GM21515 (cell line): Measurements from ENCODE around the gene MUCL3.
"Not testable (repeated sequence)": the region's sequence is repeated elsewhere in the genome, so short reads cannot be mapped to it uniquely, and the experiment has no call there.

ENCODE experiments used
- ATAC-seq: cut with Tn5 transposase; IDR thresholded peaks from one replicate; pipeline ENCODE4 v1.9.1; 2021; ENCODE audit not compliant: unreplicated experiment

The MUCL3 gene

DNA sequence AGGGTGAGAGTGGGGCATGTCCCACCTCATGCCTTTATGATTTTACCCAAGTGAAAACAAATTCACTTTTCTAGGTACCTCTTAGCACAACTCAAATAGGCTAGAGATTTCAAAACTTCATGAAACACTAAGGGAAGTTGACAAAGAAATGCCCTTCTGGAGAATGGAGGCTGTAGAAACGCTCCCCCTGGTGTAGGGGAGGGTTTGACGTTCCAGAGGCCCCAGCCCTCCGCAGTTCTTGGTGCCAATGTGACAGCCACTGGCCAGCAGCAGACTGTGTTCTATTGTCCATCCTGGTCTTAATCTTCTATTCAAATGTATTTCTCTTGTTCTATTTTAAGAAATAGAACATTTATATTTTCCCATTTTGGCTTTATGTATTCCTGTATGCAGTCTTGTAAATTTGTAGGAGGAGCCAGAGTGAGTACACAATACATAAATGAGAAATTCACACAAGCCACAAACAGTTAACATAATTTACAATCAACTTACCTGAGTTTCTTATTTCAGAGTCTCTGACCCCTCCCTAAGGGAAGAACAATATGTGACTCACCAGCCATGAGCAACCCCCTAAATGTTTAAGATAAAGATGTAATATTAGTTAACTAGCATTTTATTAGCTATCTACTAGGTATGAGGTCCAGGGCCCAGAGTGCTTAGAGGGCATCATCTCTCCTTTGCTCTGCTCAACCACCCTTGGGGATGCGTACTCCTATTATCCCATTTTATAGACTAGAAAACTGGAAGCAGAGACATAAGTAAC, 33.9 kb downstream of the MUCL3 start:
- no peak for ATAC-seq

- no peak for ATAC-seq
Observed at GRCh38 chr6:30979141-30979540, 38.4 kb downstream of the MUCL3 start.

- no peak for ATAC-seq
Observed at GRCh38 chr6:30979690-30980089, 38.9 kb downstream of the MUCL3 start.

GRCh38 chr6:30981942-30982772, 41.4 kb downstream of the MUCL3 start:
- ATAC-seq = no peak

DNA sequence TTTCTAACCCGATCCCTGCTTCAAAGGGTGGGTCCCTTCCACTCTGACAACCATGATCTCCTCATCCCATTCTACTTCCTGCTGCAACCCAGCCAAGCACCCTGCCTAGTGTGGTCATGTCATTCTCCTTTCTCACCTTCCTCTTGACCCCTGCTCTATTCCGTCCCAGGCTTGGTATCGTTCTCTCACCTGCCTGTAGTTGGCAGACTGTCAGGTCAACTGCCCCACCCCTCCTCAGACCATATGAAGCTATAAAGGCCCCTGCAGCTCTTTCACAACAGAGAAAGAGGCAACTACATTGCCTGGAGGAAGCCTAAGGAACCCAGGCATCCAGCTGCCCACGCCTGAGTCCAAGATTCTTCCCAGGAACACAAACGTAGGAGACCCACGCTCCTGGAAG, 42.7 kb downstream of the MUCL3 start, which contains the start of gene MUC21:
Gene MUC21 (plus strand): TSS at position 280 of the 400 bp plus-strand sequence. CDS start 241 bp downstream, outside the sequence.
- no peak for ATAC-seq

DNA sequence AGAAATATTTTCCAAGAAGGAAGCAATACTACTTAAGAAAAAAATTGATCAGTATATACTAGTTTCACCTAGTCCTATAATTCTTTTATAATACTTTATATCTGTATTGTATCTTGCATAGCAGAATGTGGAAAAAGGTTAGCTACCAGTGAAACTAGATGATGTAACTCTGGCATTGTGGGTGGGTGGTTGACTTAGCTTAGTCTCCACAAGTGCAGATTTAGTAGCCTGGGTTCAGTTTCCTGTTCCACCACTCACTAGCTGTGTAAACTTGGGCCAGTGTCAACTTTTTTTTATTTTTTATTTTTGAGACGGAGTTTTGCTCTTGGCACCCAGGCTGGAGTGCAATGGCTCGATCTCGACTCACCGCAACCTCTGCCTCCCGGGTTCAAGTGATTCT, 44.7 kb downstream of the MUCL3 start:
- ATAC-seq = no peak

DNA sequence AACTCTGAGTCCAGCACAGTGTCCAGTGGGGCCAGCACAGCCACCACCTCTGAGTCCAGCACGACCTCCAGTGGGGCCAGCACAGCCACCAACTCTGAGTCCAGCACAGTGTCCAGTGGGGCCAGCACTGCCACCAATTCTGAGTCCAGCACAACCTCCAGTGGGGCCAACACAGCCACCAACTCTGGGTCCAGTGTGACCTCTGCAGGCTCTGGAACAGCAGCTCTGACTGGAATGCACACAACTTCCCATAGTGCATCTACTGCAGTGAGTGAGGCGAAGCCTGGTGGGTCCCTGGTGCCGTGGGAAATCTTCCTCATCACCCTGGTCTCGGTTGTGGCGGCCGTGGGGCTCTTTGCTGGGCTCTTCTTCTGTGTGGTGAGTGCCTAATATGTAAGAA, 46.5 kb downstream of the MUCL3 start:
- no peak for ATAC-seq

DNA sequence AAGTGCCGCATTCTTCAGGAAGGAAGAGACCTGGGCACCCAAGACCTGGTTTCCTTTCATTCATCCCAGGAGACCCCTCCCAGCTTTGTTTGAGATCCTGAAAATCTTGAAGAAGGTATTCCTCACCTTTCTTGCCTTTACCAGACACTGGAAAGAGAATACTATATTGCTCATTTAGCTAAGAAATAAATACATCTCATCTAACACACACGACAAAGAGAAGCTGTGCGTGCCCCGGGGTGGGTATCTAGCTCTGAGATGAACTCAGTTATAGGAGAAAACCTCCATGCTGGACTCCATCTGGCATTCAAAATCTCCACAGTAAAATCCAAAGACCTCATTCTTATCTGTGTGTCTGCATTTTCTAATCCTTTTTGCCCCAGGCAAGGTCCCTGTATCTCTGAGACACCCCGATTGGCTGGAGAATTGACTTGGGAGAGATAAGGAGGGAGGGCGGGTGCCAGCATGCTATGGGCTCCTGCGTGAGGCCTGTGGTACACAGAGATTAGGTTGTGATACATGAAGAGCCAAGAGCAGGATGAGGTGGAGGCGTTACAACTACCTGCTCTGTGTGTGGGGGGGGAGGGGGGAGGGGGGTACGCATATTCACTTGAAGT, 47.5 kb downstream of the MUCL3 start:
- no peak for ATAC-seq

DNA sequence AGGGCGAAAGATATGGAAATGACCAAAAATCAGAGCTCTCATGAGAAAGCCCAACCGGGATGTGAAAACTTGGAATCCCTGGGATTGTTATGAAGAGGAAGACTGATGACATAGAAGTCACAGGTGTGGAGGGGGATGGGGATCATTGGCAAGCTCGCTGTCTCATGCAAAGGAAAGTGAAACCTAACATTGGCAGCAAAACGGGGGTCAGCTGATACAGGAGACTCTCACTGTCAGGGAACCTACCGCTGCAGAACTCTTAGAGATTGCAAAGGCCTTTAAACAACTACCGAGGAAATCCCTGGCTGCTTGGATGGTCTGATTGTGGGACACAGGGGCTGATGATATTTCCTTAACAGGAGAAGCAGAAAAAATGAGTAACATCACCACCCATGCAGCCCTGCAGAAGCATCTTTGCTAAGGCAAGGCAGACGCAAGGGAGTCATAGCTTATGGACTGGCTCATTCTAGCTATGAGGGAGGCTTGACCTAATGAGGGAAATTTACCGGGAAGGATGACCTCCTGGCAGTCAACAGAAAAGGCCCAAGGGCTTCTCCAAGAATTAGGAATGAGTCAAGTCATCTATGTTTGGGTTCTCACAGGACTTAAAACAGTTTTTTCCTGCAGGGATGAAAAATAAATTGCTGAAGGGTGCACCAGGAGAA, 49.8 kb downstream of the MUCL3 start:
- ATAC-seq = no peak

DNA sequence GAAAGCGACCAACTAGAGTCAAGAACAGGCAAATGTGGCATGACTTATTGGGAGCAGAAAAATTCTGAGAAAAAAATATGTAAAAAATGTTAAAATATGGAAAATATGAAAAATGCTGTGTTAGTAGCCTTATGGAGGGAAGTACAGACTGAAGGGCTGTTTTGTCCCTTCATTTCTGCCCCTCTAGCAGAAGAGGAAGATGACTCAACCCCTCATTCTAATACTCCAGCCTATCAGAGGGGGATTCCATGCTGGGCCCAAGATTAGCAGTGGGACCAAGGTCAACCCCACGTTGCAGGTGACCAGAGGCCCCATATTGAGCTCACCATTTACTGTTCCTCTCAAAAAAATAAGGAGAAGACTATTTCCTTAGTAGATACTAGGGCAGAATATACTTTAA, 51.1 kb downstream of the MUCL3 start:
- ATAC-seq = no peak

DNA sequence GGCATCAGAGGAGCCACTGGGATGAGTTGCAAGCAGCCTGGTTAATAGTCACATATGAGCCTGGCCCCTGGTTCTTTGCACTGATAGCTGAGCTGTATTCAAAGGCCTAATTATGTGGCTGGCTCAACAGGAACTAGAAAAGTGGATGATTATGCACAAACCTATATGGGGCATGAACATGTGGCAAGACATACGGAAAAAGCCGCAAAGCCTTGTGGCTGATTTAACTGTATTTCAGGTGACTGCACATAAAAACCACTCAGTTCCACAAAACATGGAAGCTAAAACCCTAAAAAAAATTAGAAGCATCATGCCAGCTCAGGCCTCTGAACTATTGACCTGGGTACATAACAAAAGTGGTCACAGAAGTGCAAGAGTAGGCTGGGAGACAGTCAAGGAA, 56.5 kb downstream of the MUCL3 start:
- ATAC-seq = no peak

GRCh38 chr6:30998785-30999184, 58.0 kb downstream of the MUCL3 start:
- no peak for ATAC-seq

DNA sequence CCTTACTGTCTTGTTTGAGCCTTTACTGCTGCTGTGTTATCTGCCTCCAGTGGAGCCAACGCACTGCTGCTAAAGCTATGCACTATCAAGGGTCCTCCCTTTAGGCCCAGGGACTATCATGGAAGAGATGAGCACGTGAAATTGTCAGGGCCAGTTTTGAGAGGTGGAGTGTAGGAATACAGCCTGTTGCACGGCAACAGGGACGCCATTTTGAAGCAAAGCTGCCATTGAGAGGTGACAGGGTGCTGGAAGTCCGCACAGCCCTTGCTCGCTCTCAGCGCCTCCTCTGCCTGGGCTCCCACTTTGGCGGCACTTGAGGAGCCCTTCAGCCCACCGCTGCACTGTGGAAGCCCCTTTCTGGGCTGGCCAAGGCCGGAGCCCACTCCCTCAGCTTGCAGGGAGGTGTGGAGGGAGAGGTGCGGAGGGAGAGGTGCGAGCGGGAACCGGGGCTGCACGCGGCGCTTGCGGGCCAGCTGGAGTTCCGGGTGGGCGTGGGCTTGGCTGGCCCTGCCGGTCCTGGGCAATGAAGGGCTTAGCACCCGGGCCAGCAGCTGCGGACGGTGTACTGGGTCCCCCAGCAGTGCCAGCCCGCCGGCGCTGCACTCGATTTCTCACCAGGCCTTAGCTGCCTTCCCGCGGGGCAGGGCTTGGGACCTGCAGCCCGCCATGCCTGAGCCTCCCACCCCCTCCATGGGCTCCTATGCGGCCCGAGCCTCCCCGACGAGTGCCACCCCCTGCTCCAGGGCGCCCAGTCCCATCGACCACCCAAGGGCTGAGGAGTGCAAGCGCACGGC, 59.5 kb downstream of the MUCL3 start:
- not testable (repeated sequence) for ATAC-seq

DNA sequence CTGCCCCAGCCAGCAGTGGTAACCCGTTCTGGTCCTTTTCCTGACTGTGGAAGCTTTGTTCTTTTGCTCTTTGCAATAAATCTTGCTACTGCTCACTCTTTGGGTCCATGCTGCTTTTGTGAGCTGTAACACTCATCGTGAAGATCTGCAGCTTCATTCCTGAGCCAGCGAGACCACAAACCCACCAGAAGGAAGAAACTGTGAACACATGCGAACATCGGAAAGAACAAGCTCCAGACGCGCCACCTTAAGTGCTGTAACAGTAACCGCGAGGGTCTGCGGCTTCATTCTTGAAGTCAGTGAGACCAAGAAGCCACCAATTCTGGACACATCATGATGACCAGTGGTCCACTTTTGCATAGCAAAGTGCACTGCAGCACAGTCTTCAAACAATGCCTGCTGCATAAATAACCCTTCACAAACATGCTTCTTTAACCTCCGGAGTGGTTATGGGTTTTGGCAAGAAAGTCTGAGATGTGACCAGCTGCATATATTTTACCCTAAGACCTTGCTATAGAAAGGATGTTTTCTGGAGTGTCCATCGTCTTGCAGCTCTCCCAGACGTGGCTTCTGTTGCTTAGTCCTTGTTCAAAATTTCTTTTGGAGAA, 60.6 kb downstream of the MUCL3 start:
- no peak for ATAC-seq

DNA sequence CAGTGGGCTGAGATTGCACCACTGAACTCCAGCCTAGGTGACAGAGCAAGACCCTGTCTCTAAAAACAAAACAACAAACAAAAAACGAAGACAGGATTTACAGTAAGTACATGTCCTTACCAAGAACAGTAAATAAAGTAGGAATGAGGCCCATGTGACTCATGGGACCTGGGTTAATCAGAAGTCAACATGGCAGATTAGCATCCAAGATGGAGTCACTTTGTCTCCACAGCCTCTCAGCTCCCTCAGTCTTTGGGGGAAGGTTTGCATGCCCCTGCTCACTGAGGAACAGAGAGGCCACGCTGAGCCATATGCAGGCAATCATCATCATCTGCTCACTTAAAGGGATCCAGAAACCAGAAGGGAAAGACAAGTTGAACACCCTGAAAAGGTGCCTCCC, 61.7 kb downstream of the MUCL3 start:
- ATAC-seq = no peak
